Smooth muscle cell (in vitro differentiated cells): ENCODE data around the gene HOXC9. TPM values are rescaled to one million over a fixed set of nuclear protein-coding genes. Genes with fewer than 3 reads are reported as not detected.

Experiments
- DNase-seq: peaks from one replicate; lab custom pipeline; 2025; ENCODE audit not compliant: unreplicated experiment; lab: John Stamatoyannopoulos, UW
- H2AFZ ChIP-seq: fragments of 200-600 bp; sonication (generic); 2 replicates; pipeline ENCODE4 v1.6.0; 2016; ENCODE audit warnings: antibody characterized with exemption, low read depth, mild to moderate bottlenecking
- H3F3A ChIP-seq: fragments of 200-600 bp; sonication (generic); 2 replicates; pipeline ENCODE4 v1.6.0; 2017; ENCODE audit warnings: antibody characterized with exemption, low read depth
- H3K27ac ChIP-seq: fragments of 200-600 bp; sonication (generic); 2 replicates; pipeline ENCODE4 v1.5.1; 2016; ENCODE audit warnings: low read depth, mild to moderate bottlenecking
- H3K27me3 ChIP-seq: fragments of 200-600 bp; sonication (generic); 2 replicates; pipeline ENCODE4 v1.6.1; 2016; ENCODE audit warnings: low read depth, mild to moderate bottlenecking
- H3K36me3 ChIP-seq: fragments of 200-600 bp; sonication (generic); 2 replicates; pipeline ENCODE4 v1.5.1; 2016; ENCODE audit warnings: low read depth
- H3K4me1 ChIP-seq: fragments of 200-600 bp; sonication (generic); 2 replicates; pipeline ENCODE4 v1.5.1; 2016; ENCODE audit warnings: low read depth
- H3K4me2 ChIP-seq: fragments of 200-600 bp; sonication (generic); 2 replicates; pipeline ENCODE4 v1.6.0; 2016; ENCODE audit warnings: mild to moderate bottlenecking
- H3K4me3 ChIP-seq: fragments of 200-600 bp; sonication (generic); 2 replicates; pipeline ENCODE4 v1.5.1; 2016; ENCODE audit warnings: mild to moderate bottlenecking
- H3K79me2 ChIP-seq: fragments of 200-600 bp; sonication (generic); 2 replicates; pipeline ENCODE4 v1.6.0; 2016; ENCODE audit warnings: low read depth, mild to moderate bottlenecking
- H3K9ac ChIP-seq: fragments of 200-600 bp; sonication (generic); 2 replicates; pipeline ENCODE4 v1.6.0; 2016; ENCODE audit warnings: low read depth
- H3K9me3 ChIP-seq: fragments of 200-600 bp; sonication (generic); replicated peaks from 2 replicates; pipeline ENCODE4 v1.5.1; 2016; ENCODE audit warnings: low read depth
- H4K20me1 ChIP-seq: fragments of 200-600 bp; sonication (generic); 2 replicates; pipeline ENCODE4 v1.6.0; 2016; ENCODE audit warnings: low read depth
- CTCF ChIP-seq: fragments of 200-600 bp; sonication (generic); IDR thresholded peaks from 2 replicates; pipeline ENCODE4 v1.5.1; 2017; ENCODE audit warnings: borderline replicate concordance, mild to moderate bottlenecking, antibody characterized with exemption; ENCODE audit not compliant: insufficient read depth, poor library complexity, severe bottlenecking
- WGBS: methylation state at CpG from one replicate; pipeline ENCODE4 v1.1.7; 2016; ENCODE audit warnings: low lambda C conversion rate; 5-methylcytosine and 5-hydroxymethylcytosine counted together
- polyA plus RNA-seq: library from polyadenylated mRNA; unstranded; fragments of >200 nt; fragmentation: Nextera tagmentation; extraction: Ambion mirVana; gene quantifications from 2 replicates; pipeline ENCODE4 v1.2.1, GENCODE V29; 2016
- total RNA-seq: library from RNA; depleted of rRNA; stranded (reverse); fragments of >200 nt; gene quantifications from 2 replicates; pipeline ENCODE4 v1.2.3, GENCODE V29; 2014

The HOXC9 gene
- total and polyA plus RNA-seq, 2 experiments from 2014 or later: 1.2 to 2.7 TPM

GRCh38 chr12:54024127-54024526, 24.2 kb downstream of the HOXC9 start:
- no peaks in the 10 kb centered on the region for H3F3A ChIP-seq
- H3K4me3 ChIP-seq: peak overlapping the region; percentile 6
- no peaks in the 10 kb centered on the region for H3K9me3 ChIP-seq
- no peaks in the 10 kb centered on the region for H4K20me1 ChIP-seq
- H3K27me3 ChIP-seq: peaks cover 100% of the 10 kb centered on the region
- no peak overlapping the region for H3K27ac ChIP-seq
- peaks cover 6% of the 10 kb centered on the region for H3K4me1 ChIP-seq
- TF ChIP-seq CTCF: no peak
- no peak overlapping the region for H3K9ac ChIP-seq
- WGBS: 7% methylated on average over 17 of the region's 17 CpGs
- no peak for DNase-seq
- peak overlapping the region; percentile 37 for H3K4me2 ChIP-seq
- no peak overlapping the region for H2AFZ ChIP-seq
- peaks cover 43% of the 10 kb centered on the region for H3K79me2 ChIP-seq
- H3K36me3 ChIP-seq: no peaks in the 10 kb centered on the region

- 39% methylated on average over 5 of the region's 5 CpGs for WGBS
- DNase-seq: no peak
- TF ChIP-seq CTCF: no peak
- Histone ChIP-seq H3K9me3 (no peaks in the 10 kb centered on the region), H3K4me2 (peak overlapping the region; percentile 37), H3F3A (no peaks in the 10 kb centered on the region), H3K27ac (no peak overlapping the region), H3K27me3 (peaks cover 100% of the 10 kb centered on the region), H3K4me3 (no peak overlapping the region), H4K20me1 (no peaks in the 10 kb centered on the region), H3K79me2 (peaks cover 43% of the 10 kb centered on the region), H3K4me1 (peaks cover 6% of the 10 kb centered on the region), H3K36me3 (no peaks in the 10 kb centered on the region), H2AFZ (no peak overlapping the region), H3K9ac (no peak overlapping the region)
Observed at GRCh38 chr12:54024581-54025305, 24.8 kb downstream of the HOXC9 start.

- Histone ChIP-seq H3F3A (no peaks in the 10 kb centered on the region), H4K20me1 (no peaks in the 10 kb centered on the region), H3K27ac (no peak overlapping the region), H3K9me3 (no peaks in the 10 kb centered on the region), H3K4me2 (peak overlapping the region; percentile 33), H3K4me1 (peaks cover 11% of the 10 kb centered on the region), H3K4me3 (no peak overlapping the region), H3K9ac (no peak overlapping the region), H2AFZ (no peak overlapping the region), H3K36me3 (no peaks in the 10 kb centered on the region), H3K27me3 (peaks cover 100% of the 10 kb centered on the region), H3K79me2 (peaks cover 43% of the 10 kb centered on the region)
- no peak for TF ChIP-seq CTCF
- 22% methylated on average over 7 of the region's 7 CpGs for WGBS
- no peak for DNase-seq
Observed at GRCh38 chr12:54025499-54026405, 25.8 kb downstream of the HOXC9 start.
